ENCODE data around the gene TMEM123.
A peak's percentile ranks its signal among the peaks of the same experiment; 100 is the strongest.
"Not testable (repeated sequence)": the region's sequence is repeated elsewhere in the genome, so short reads cannot be mapped to it uniquely, and the experiment has no call there.

TMEM123 gene

GRCh38 chr11:102446606-102447005 is 6.0 kb downstream of the TMEM123 start:
- DNase-seq (ENCODE audit: low read depth in 2 of 2): peak; percentile 63 to 71
- no peak for TF ChIP-seq CTCF (IDR thresholded peaks at IDR 0.05; ENCODE audit: low read depth, low read length)
- H3K4me3 ChIP-seq (replicated peaks in 1 of 2; ENCODE audit: low read depth in 2 of 2, low read length in 2 of 2): no peak overlapping the region

- not testable (repeated sequence) for H3K4me3 ChIP-seq (replicated peaks in 1 of 2; ENCODE audit: low read depth in 2 of 2, low read length in 2 of 2); DNase-seq (ENCODE audit: low read depth in 2 of 2)
Observed at GRCh38 chr11:102444693-102445092, 7.9 kb downstream of the TMEM123 start.

DNA sequence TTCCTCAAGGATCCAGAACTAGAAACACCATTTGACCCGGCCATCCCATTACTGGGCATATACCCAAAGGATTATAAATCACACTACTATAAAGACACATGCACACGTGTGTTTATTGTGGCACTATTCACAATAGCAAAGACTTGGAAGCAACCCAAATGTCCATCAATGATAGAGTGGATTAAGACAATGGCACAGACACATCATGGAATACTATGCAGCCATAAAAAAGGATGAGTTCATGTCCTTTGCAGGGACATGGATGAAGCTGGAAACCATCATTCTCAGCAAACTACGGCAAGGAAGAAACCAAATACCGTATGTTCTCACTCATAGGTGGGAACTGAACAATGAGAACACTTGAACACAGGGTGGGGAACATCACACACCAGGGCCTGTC is 8.4 kb downstream of the TMEM123 start:
- H3K4me3 ChIP-seq (replicated peaks in 1 of 2; ENCODE audit: low read depth in 2 of 2, low read length in 2 of 2); DNase-seq (ENCODE audit: low read depth in 2 of 2): not testable (repeated sequence)

GRCh38 chr11:102439063-102439363 is 13.6 kb downstream of the TMEM123 start:
- DNase-seq (ENCODE audit: low read depth in 2 of 2); H3K4me3 ChIP-seq (replicated peaks in 1 of 2; ENCODE audit: low read depth in 2 of 2, low read length in 2 of 2): not testable (repeated sequence)

DNA sequence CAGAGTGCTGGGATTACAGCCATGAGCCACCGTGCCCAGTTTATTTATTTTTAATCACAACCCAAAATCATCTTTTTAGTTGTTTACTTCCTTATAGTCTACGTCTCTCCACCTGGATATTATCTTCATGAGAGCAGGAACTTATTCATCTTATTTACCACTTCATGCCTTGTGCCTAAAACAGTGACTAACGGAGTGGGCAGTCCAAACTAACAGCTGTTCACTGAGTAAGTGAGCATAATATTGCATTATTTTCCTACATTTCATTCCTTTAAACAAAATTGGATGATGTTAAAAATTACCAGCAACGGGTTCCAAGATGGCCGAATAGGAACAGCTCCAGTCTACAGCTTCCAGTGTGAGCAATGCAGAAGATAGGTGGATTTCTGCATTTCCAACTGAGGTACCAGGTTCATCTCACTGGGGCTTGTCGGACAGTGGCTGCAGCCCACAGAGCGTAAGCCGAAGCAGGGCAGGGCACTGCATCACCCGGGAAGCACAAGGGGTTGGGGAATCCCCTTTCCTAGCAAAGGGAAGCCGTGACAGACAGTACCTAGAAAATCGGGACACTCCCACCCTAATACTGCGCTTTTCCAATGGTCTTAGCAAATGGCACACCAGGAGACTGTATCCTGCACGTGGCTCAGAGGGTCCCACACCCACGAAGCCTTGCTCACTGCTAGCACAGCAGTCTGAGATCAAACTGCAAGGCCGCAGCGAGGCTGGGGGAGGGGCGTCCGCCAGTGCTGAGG is 14.1 kb downstream of the TMEM123 start:
- H3K4me3 ChIP-seq (replicated peaks in 1 of 2; ENCODE audit: low read depth in 2 of 2, low read length in 2 of 2): no peak overlapping the region
- no peak for TF ChIP-seq CTCF (IDR thresholded peaks at IDR 0.05; ENCODE audit: low read depth, low read length)
- DNase-seq (ENCODE audit: low read depth in 2 of 2): no peak

- no peak overlapping the region for H3K4me3 ChIP-seq (replicated peaks in 1 of 2; ENCODE audit: low read depth in 2 of 2, low read length in 2 of 2)
- no peak for DNase-seq (ENCODE audit: low read depth in 2 of 2)
- TF ChIP-seq CTCF (IDR thresholded peaks at IDR 0.05; ENCODE audit: low read depth, low read length): no peak
Observed at GRCh38 chr11:102437727-102438126, 14.8 kb downstream of the TMEM123 start.

DNA sequence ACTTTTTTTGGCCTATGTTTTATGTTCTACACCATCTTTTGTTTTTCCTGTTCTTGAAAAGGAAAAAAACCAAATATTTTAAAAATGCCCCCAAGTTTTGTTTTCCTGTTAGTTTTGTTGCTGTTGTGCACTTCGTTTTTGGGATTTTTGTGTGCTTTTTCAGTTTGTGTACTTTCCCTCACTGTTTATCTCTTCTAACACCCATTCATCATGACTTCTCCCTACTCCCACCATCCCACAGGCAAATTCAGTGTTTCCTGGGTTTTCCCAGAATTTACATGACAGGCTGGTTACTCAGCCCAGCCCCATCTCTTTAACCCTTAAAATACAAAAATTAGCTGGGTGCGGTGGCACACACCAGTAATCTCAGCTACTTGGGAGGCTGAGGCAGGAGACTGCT is 15.6 kb downstream of the TMEM123 start:
- TF ChIP-seq CTCF (IDR thresholded peaks at IDR 0.05; ENCODE audit: low read depth, low read length): no peak
- peak in 1 of 2 donors; percentile 21 for DNase-seq (ENCODE audit: low read depth in 2 of 2)
- H3K4me3 ChIP-seq (replicated peaks in 1 of 2; ENCODE audit: low read depth in 2 of 2, low read length in 2 of 2): no peak overlapping the region

- TF ChIP-seq CTCF (IDR thresholded peaks at IDR 0.05; ENCODE audit: low read depth, low read length): no peak
- peak; percentile 32 to 69 for DNase-seq (ENCODE audit: low read depth in 2 of 2)
- no peak overlapping the region for H3K4me3 ChIP-seq (replicated peaks in 1 of 2; ENCODE audit: low read depth in 2 of 2, low read length in 2 of 2)
Observed at GRCh38 chr11:102436561-102436960, 16.0 kb downstream of the TMEM123 start.

All from cardiac fibroblast (primary cell).